Right lobe of liver (tissue), 4 donors: ENCODE data around the gene MT1H.

Experiments used
- CTCF ChIP-seq, 4 donors: fragments of 200-600 bp in 3 of 4; fragments of 450-650 bp in 1 of 4; IDR thresholded peaks; one replicate each; pipeline versions ENCODE4 v1.5.1 to v1.8.0; 2016 to 2022; ENCODE audit warnings: antibody characterized with exemption in 4 of 4, mild to moderate bottlenecking in 2 of 4
- POLR2A ChIP-seq: fragments of 450-650 bp; IDR thresholded peaks from one replicate; pipeline ENCODE4 v1.6.1; 2017; ENCODE audit warnings: antibody characterized with exemption, mild to moderate bottlenecking
- donor health status: DM: no; HTN: no; CAD: no.
- donor health status: DM: no; HTN: no; CAD: no.
- donor health status: DM: no; HTN: yes; CAD: no.

DNA sequence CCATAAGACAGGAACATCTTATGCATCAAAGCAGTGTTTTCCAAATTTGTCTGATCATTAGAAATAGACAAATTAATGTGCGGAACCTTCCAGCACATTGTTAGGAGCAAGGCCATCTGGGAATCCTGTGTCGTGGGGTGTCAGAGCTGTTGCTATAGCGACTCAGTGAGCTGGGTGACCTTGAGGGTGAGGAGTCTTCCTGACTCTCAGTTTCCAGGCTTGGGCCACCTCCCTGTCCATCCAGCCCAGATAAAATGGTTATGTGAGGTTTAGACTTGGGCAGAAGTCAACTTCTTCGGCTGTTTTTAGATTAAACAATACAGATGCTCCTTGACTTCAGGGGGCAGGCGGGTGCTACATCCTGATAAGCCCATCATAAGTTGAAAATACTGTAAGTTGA is 33.2 kb downstream of the MT1H start:
- TF ChIP-seq CTCF (IDR thresholded peaks at IDR 0.05) (no peak), POLR2A (no peak)
